HEK293T (cell line): ENCODE measurements around the gene ZDHHC19.
"Not testable (repeated sequence)": the region's sequence is repeated elsewhere in the genome, so short reads cannot be mapped to it uniquely, and the experiment has no call there.

Experiments
- CTCF ChIA-PET: fragments of 350-600 bp; formaldehyde crosslinking; extraction: SDS; loops from one replicate; lab custom pipeline; 2021; ENCODE audit warnings: antibody characterized with exemption, inconsistent platforms; lab: Yijun Ruan, JAX
- POLR2A ChIA-PET: fragments of 350-600 bp; formaldehyde crosslinking; extraction: SDS; loops from one replicate; lab custom pipeline; 2020; ENCODE audit warnings: antibody characterized with exemption, inconsistent platforms; lab: Yijun Ruan, JAX
- DNase-seq: peaks from one replicate; pipeline ENCODE4 v3.0.0; 2012; ENCODE audit warnings: mixed read lengths; ENCODE audit errors: extremely low spot score
- ARNT ChIP-seq: fragments of 450-650 bp; IDR thresholded peaks from 2 replicates; pipeline ENCODE4 v1.6.1; 2017; ENCODE audit warnings: mild to moderate bottlenecking
- BHLHE40 ChIP-seq: fragments of 450-650 bp; IDR thresholded peaks from 2 replicates; pipeline ENCODE4 v1.6.1; 2016; ENCODE audit warnings: mild to moderate bottlenecking, moderate library complexity, borderline replicate concordance
- CTBP1 ChIP-seq: fragments of 450-650 bp; IDR thresholded peaks from 2 replicates; pipeline ENCODE4 v1.6.1; 2016; ENCODE audit warnings: borderline replicate concordance
- ELF4 ChIP-seq: fragments of 450-650 bp; IDR thresholded peaks from 2 replicates; pipeline ENCODE4 v1.6.1; 2017; ENCODE audit warnings: antibody characterized with exemption
- FOXA1 ChIP-seq: fragments of 450-650 bp; IDR thresholded peaks from 2 replicates; pipeline ENCODE4 v1.6.1; 2016; ENCODE audit warnings: mild to moderate bottlenecking
- FOXK2 ChIP-seq: fragments of 450-650 bp; IDR thresholded peaks from 2 replicates; pipeline ENCODE4 v1.6.1; 2016; ENCODE audit warnings: mild to moderate bottlenecking
- FOXM1 ChIP-seq: fragments of 450-650 bp; IDR thresholded peaks from 2 replicates; pipeline ENCODE4 v1.6.1; 2017; ENCODE audit warnings: mild to moderate bottlenecking, borderline replicate concordance
- HDGF ChIP-seq: fragments of 450-650 bp; IDR thresholded peaks from 2 replicates; pipeline ENCODE4 v1.6.1; 2017; ENCODE audit warnings: antibody characterized with exemption, borderline replicate concordance
- L3MBTL2 ChIP-seq: fragments of 450-650 bp; conservative IDR thresholded peaks from 2 replicates; pipeline ENCODE4 v1.6.1; 2016; ENCODE audit warnings: mild to moderate bottlenecking
- LEF1 ChIP-seq: fragments of 450-650 bp; IDR thresholded peaks from 2 replicates; pipeline ENCODE4 v1.6.1; 2017; ENCODE audit warnings: mild to moderate bottlenecking, borderline replicate concordance
- NFRKB ChIP-seq: fragments of 450-650 bp; IDR thresholded peaks from 2 replicates; pipeline ENCODE4 v1.6.1; 2016; ENCODE audit warnings: mild to moderate bottlenecking, moderate library complexity
- PKNOX1 ChIP-seq: fragments of 450-650 bp; IDR thresholded peaks from 2 replicates; pipeline ENCODE4 v1.6.1; 2016
- SP1 ChIP-seq: fragments of 450-650 bp; IDR thresholded peaks from 2 replicates; pipeline ENCODE4 v1.6.1; 2017
- SUZ12 ChIP-seq: fragments of 450-650 bp; IDR thresholded peaks from 2 replicates; pipeline ENCODE4 v1.6.1; 2016; ENCODE audit warnings: mild to moderate bottlenecking
- TARDBP ChIP-seq: fragments of 450-650 bp; IDR thresholded peaks from 2 replicates; pipeline ENCODE4 v1.6.1; 2016
- ZNF384 ChIP-seq: fragments of 450-650 bp; IDR thresholded peaks from 2 replicates; pipeline ENCODE4 v1.6.1; 2016

The ZDHHC19 gene

GRCh38 chr3:196169836-196170240 is 41.4 kb downstream of the ZDHHC19 start:
- TF ChIP-seq SUZ12 (no peak), PKNOX1 (no peak), FOXM1 (no peak), ARNT (no peak)
- no peak for DNase-seq
- POLR2A ChIA-PET: no interaction called here
- CTCF ChIA-PET: no interaction called here

GRCh38 chr3:196168808-196169391 is 42.3 kb downstream of the ZDHHC19 start:
- DNase-seq: no peak

GRCh38 chr3:196166741-196167140 is 44.5 kb downstream of the ZDHHC19 start:
- TF ChIP-seq TARDBP: no peak
- no peak for TF ChIP-seq HDGF
- no peak for TF ChIP-seq L3MBTL2
- no peak for TF ChIP-seq ZNF384
- TF ChIP-seq ARNT: no peak
- TF ChIP-seq PKNOX1: no peak
- no peak for TF ChIP-seq LEF1
- ChIA-PET CTCF (no interaction called here), POLR2A (no interaction called here)
- DNase-seq: no peak

More at GRCh38 chr3:196168808-196169391, 42.3 kb downstream of the ZDHHC19 start:
- ChIA-PET CTCF (no interaction called here), POLR2A (no interaction called here)
- TF ChIP-seq NFRKB (no peak), PKNOX1 (no peak), SUZ12 (no peak), FOXK2 (no peak), BHLHE40 (no peak), L3MBTL2 (no peak), CTBP1 (no peak), HDGF (no peak), LEF1 (no peak), FOXA1 (no peak), ELF4 (no peak), SP1 (no peak), ZNF384 (no peak), FOXM1 (no peak), ARNT (no peak), TARDBP (no peak)

- DNase-seq: no peak
- ChIA-PET POLR2A (no interaction called here), CTCF (no interaction called here)
- TF ChIP-seq ARNT: no peak
- no peak for TF ChIP-seq CTBP1
- no peak for TF ChIP-seq HDGF
Observed at GRCh38 chr3:196165850-196166249, 45.4 kb downstream of the ZDHHC19 start.

- CTCF ChIA-PET, POLR2A ChIA-PET, DNase-seq: not testable (repeated sequence)
Observed at GRCh38 chr3:196165006-196165575, 46.1 kb downstream of the ZDHHC19 start.

- DNase-seq: no peak
- ChIA-PET CTCF (no interaction called here), POLR2A (no interaction called here)
- TF ChIP-seq SP1 (no peak), ARNT (no peak), FOXK2 (no peak), FOXA1 (no peak), TARDBP (no peak), ZNF384 (no peak), PKNOX1 (no peak)
Observed at GRCh38 chr3:196164576-196164975, 46.6 kb downstream of the ZDHHC19 start.
